SK-N-SH treated with all-trans-retinoic acid at 6 μM for 48 hours (cell line): ENCODE data around the gene MCHR1.

Experiments used
- ARNTL ChIP-seq: fragments of 450-650 bp; formaldehyde crosslinking; IDR thresholded peaks from 2 replicates; pipeline ENCODE4 v1.5.0; 2020; ENCODE audit warnings: low read depth, mild to moderate bottlenecking, moderate library complexity, borderline replicate concordance
- ESRRG ChIP-seq: fragments of 250-450 bp; sonication (Bioruptor Pico); IDR thresholded peaks from 2 replicates; pipeline ENCODE4 v1.6.1; 2021; ENCODE audit warnings: mild to moderate bottlenecking
- GLIS3 ChIP-seq: fragments of 250-450 bp; sonication (Bioruptor Pico); IDR thresholded peaks from 2 replicates; pipeline ENCODE4 v1.5.0; 2020; ENCODE audit warnings: mild to moderate bottlenecking, moderate library complexity
- POU6F1 ChIP-seq: fragments of 250-450 bp; sonication (Bioruptor Pico); IDR thresholded peaks from 2 replicates; pipeline ENCODE4 v1.8.0; 2021; ENCODE audit warnings: low read depth, mild to moderate bottlenecking, moderate library complexity, borderline replicate concordance
- PPARA ChIP-seq: fragments of 250-450 bp; sonication (Bioruptor Pico); IDR thresholded peaks from 2 replicates; pipeline ENCODE4 v1.5.0; 2020; ENCODE audit warnings: mild to moderate bottlenecking, borderline replicate concordance
- RARB ChIP-seq: fragments of 250-450 bp; sonication (Bioruptor Pico); IDR thresholded peaks from 2 replicates; pipeline ENCODE4 v1.8.0; 2021; ENCODE audit warnings: mild to moderate bottlenecking, moderate library complexity
- SNAI2 ChIP-seq: fragments of 250-450 bp; sonication (Bioruptor Pico); IDR thresholded peaks from 2 replicates; pipeline ENCODE4 v1.5.0; 2020; ENCODE audit warnings: mild to moderate bottlenecking, moderate library complexity
- TSHZ2 ChIP-seq: fragments of 250-450 bp; sonication (Bioruptor Pico); IDR thresholded peaks from 2 replicates; pipeline ENCODE4 v1.5.0; 2020; ENCODE audit warnings: mild to moderate bottlenecking, moderate library complexity
- ZFP30 ChIP-seq: fragments of 450-650 bp; formaldehyde crosslinking; IDR thresholded peaks from 2 replicates; pipeline ENCODE4 v1.5.0; 2022; ENCODE audit warnings: mild to moderate bottlenecking, moderate library complexity
- ZNF565 ChIP-seq: fragments of 450-650 bp; formaldehyde crosslinking; conservative IDR thresholded peaks from 2 replicates; pipeline ENCODE4 v1.5.0; 2020; ENCODE audit warnings: low read depth, mild to moderate bottlenecking, moderate library complexity
- ZNF8 ChIP-seq: fragments of 450-650 bp; formaldehyde crosslinking; IDR thresholded peaks from 2 replicates; pipeline ENCODE4 v1.5.0; 2020; ENCODE audit warnings: mild to moderate bottlenecking, moderate library complexity
- TF ChIP-seq, protein P1 (sequence below): fragments of 250-450 bp; sonication (Bioruptor Pico); IDR thresholded peaks from 2 replicates; pipeline ENCODE4 v1.8.0; 2020; ENCODE audit warnings: mild to moderate bottlenecking, moderate library complexity, borderline replicate concordance
- TF ChIP-seq, protein P2 (sequence below): fragments of 250-450 bp; sonication (Bioruptor Pico); IDR thresholded peaks from 2 replicates; pipeline ENCODE4 v1.5.1; 2020; ENCODE audit warnings: low read depth, mild to moderate bottlenecking, moderate library complexity

DNA sequence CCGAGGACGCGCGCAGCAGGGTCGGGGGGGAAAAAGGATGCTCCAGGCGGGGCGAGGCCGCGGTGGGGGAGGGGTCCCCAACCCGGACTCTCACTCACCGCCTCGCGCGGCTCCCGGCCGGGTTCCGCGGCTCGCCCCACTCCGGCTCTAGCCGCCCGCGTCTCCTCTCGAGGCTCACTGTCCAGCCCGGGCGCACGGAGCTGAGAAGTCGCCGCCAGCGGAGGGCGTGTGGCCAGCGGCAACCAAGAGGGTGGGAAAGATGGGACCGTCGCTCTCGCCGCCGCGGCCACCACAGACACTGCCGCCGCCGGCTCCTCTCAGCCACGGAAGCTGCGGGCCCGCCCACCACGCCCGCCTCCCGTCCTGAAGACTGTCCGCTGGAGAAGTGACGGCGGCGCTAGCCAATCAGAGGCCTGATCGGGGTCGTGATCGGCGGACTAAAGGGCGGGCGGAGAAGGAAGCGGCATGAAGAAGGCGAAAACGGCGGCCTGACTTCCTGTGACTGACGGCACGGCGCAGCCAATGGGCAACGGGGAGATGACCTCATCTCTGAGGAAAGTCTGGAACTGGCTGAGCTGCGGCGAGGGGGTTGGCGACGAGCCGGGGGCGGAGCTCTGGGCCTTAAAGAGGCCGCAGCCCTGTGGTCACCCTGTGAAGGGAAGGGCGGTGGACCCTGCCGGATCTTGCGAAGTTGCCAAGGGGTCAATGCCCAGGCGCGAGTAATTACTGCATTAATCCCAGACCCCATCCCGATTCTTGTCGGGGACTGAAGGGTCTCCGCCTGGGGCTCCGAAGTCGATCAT is 42.7 kb upstream of the MCHR1 start, which contains the start of gene MRTFA:
- no peak for TF ChIP-seq RARB
- no peak for TF ChIP-seq GLIS3 (CRISPR knock-in tag)
- TF ChIP-seq TSHZ2 (CRISPR knock-in tag) = no peak
- TF ChIP-seq POU6F1 (CRISPR knock-in tag) = no peak
- no peak for TF ChIP-seq ZNF8 (CRISPR knock-in tag)
- TF ChIP-seq, protein P1, sequence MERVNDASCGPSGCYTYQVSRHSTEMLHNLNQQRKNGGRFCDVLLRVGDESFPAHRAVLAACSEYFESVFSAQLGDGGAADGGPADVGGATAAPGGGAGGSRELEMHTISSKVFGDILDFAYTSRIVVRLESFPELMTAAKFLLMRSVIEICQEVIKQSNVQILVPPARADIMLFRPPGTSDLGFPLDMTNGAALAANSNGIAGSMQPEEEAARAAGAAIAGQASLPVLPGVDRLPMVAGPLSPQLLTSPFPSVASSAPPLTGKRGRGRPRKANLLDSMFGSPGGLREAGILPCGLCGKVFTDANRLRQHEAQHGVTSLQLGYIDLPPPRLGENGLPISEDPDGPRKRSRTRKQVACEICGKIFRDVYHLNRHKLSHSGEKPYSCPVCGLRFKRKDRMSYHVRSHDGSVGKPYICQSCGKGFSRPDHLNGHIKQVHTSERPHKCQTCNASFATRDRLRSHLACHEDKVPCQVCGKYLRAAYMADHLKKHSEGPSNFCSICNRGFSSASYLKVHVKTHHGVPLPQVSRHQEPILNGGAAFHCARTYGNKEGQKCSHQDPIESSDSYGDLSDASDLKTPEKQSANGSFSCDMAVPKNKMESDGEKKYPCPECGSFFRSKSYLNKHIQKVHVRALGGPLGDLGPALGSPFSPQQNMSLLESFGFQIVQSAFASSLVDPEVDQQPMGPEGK (CRISPR knock-in tag) = no peak
- TF ChIP-seq ZFP30 (CRISPR knock-in tag) = no peak
- TF ChIP-seq, protein P2, sequence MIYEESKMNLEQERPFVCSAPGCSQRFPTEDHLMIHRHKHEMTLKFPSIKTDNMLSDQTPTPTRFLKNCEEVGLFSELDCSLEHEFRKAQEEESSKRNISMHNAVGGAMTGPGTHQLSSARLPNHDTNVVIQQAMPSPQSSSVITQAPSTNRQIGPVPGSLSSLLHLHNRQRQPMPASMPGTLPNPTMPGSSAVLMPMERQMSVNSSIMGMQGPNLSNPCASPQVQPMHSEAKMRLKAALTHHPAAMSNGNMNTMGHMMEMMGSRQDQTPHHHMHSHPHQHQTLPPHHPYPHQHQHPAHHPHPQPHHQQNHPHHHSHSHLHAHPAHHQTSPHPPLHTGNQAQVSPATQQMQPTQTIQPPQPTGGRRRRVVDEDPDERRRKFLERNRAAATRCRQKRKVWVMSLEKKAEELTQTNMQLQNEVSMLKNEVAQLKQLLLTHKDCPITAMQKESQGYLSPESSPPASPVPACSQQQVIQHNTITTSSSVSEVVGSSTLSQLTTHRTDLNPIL (CRISPR knock-in tag) = no peak
- no peak for TF ChIP-seq PPARA
- no peak for TF ChIP-seq ARNTL (CRISPR knock-in tag)
- no peak for TF ChIP-seq ESRRG (CRISPR knock-in tag)
- TF ChIP-seq ZNF565 (CRISPR knock-in tag) = no peak
- no peak for TF ChIP-seq SNAI2 (CRISPR knock-in tag)
